ENCODE data around the gene EEF1G. TPM values are rescaled to one million over a fixed set of nuclear protein-coding genes. Genes with fewer than 3 reads are reported as not detected.

The EEF1G gene
- total and polyA plus RNA-seq, 9 of the 15 experiments (the other 6 are each of a cell fraction or from before 2014, with no cell fraction given), result 985 to 2,349 (median 2,035) TPM

DNA sequence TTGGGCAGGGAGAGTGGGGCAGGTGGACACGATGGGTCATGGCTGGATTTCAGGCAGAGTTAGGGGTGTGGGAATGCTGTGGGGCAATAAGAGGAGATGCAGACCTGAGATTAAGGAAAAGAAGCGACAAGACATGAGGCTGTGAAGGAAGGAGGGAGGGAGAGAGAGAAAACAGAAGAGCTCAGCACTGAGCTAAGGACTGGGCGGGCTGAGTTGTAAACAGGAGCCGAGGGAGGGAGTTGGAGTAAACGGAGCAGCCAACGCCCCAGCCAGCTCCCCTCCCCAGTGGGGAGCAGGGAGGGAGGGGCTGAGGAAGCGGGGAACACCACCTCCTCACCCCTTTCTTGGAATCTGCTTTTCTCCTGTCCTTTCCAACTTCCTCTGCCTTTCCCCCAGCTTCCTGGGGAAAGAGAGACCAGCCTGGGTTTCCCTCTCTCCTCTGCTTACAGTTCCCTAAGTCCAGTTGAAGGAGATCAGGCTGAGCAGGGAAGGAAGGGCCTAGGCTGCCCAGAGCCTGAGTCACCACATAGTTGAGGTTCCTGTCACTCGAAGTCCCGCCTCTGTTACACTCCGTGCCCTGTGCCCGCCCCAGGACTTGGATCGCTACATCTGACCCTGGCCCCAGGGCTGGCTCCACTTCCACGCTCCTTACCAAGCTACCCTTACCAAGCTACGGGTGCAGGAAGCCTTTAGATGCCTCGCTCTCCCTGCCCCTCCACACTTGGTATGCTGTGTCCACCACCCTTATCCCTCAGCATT is 20.4 kb downstream of the EEF1G start (continued):
- peak; percentile 66; the same call in 1 of the 2 replicates for TF ChIP-seq ZBTB40 (IDR thresholded peaks at IDR 0.05)
- TF ChIP-seq ZBTB40 (CRISPR knock-in tag; IDR thresholded peaks at IDR 0.05), result no peak
- TF ChIP-seq ZNF316 (IDR thresholded peaks at IDR 0.05), result 0 out of 2 replicates have a peak, but pooled peaks have one; percentile 27
- no peak for TF ChIP-seq LCOR (CRISPR knock-in tag; IDR thresholded peaks at IDR 0.05)
- TF ChIP-seq SMARCB1 (IDR thresholded peaks at IDR 0.05; ENCODE audit: insufficient read length, low read depth), result peak; percentile 21
- TF ChIP-seq NONO (IDR thresholded peaks at IDR 0.05; ENCODE audit: low read depth in 2 of 2, low read length in 1 of 2), result 0 out of 4 replicates have a peak, but pooled peaks of 1 of the 2 experiments have one; percentile 9
- peak in 1 of 2 experiments; percentile 18; a peak in 2 of 4 replicates for TF ChIP-seq TEAD1 (CRISPR knock-in tag; IDR thresholded peaks at IDR 0.05)
- TF ChIP-seq FOXJ2 (tag; IDR thresholded peaks at IDR 0.05), result peak; percentile 93
- peak in 1 of 2 experiments; percentile 86; a peak in 2 of 4 replicates for TF ChIP-seq HDAC1 (IDR thresholded peaks at IDR 0.05)
- TF ChIP-seq ETS2 (tag; IDR thresholded peaks at IDR 0.05; ENCODE audit: borderline replicate concordance, poor library complexity, severe bottlenecking), result no peak
- peak in 1 of 2 experiments; percentile 83; a peak in 2 of 4 replicates for TF ChIP-seq ZNF639 (CRISPR knock-in tag; conservative IDR thresholded peaks at IDR 0.05 in 1 of 2, IDR thresholded peaks at IDR 0.05 in 1 of 2)
- TF ChIP-seq ESRRA (IDR thresholded peaks at IDR 0.05; ENCODE audit: borderline replicate concordance, low read depth), result no peak
- TF ChIP-seq CREM (IDR thresholded peaks at IDR 0.05; ENCODE audit: low read depth), result no peak; the same call in 1 of the 2 replicates
- peak; percentile 88; the same call in 1 of the 2 replicates for TF ChIP-seq ZC3H8 (IDR thresholded peaks at IDR 0.05)
- peak; percentile 61 for TF ChIP-seq SUPT5H (IDR thresholded peaks at IDR 0.05)
- peak in 1 of 2 experiments; percentile 67; a peak in 1 of 4 replicates for TF ChIP-seq KDM4B (IDR thresholded peaks at IDR 0.05; ENCODE audit: borderline replicate concordance in 2 of 2, low read depth in 1 of 2)

Data from K562 (cell line).